Hair follicular keratinocyte (primary cell): ENCODE results near the gene FOXD1. TPM values are rescaled to one million over a fixed set of nuclear protein-coding genes. Genes with fewer than 3 reads are reported as not detected.

Source experiments
- total RNA-seq: library from RNA; depleted of rRNA; stranded (reverse); fragments of >200 nt; gene quantifications from 2 replicates; pipeline ENCODE4 v1.2.3, GENCODE V29; 2015

FOXD1 gene
- total RNA-seq: 3.3 and 6.6 TPM in 2 replicates

GRCh38 chr5:73448463-73449136 is at the start of gene FOXD1:
Gene FOXD1 (minus strand): TSS chr5:73448777. CDS start chr5:73448362, 415 bp downstream.

Other genes with a start within 250 kb of the FOXD1 start
- 639 and 684 TPM in 2 replicates for gene BTF3, start 49.7 kb upstream of the FOXD1 start, total RNA-seq
- gene ANKRA2, start 116.9 kb upstream of the FOXD1 start, total RNA-seq: 10.8 and 14.9 TPM in 2 replicates
- gene UTP15, start 117.0 kb upstream of the FOXD1 start, total RNA-seq: 17.7 and 19.0 TPM in 2 replicates
- 29.5 and 39.7 TPM in 2 replicates for gene ARHGEF28, start 177.4 kb upstream of the FOXD1 start, total RNA-seq